Diencephalon (tissue), 1 donor: Measurements from ENCODE around the gene TSPYL4. TPM values are rescaled to one million over a fixed set of nuclear protein-coding genes. Genes with fewer than 3 reads are reported as not detected.

ENCODE experiments used
- total RNA-seq: library from RNA; depleted of rRNA; stranded (reverse); fragments of >200 nt; gene quantifications from one replicate; pipeline ENCODE4 v1.2.3, GENCODE V29; 2014

TSPYL4 gene
- 104 TPM for total RNA-seq

GRCh38 chr6:116253505-116254296 is at the start of gene TSPYL4:
TSS of gene TSPYL4 (minus strand) at chr6:116254075. CDS start at chr6:116254008, 67 bp downstream.

GRCh38 chr6:116279232-116280160 is 25.6 kb upstream of the TSPYL4 start, which contains the start of gene TSPYL1:
TSS of gene TSPYL1 (minus strand) at chr6:116279930. CDS start at chr6:116279830, 100 bp downstream.

Other genes starting within 250 kb of the TSPYL4 start
- gene FRK, start 193.2 kb downstream of the TSPYL4 start, total RNA-seq: 0.92 TPM
- 6.5 TPM for gene NT5DC1, start 153.2 kb downstream of the TSPYL4 start, total RNA-seq
- gene COL10A1, start 127.9 kb downstream of the TSPYL4 start, total RNA-seq: not detected
- 176 TPM for gene TSPYL1, start 25.9 kb upstream of the TSPYL4 start, total RNA-seq
- 20.1 TPM for gene DSE, start 116.9 kb upstream of the TSPYL4 start, total RNA-seq
- 8.5 TPM for gene CALHM6, start 207.3 kb upstream of the TSPYL4 start, total RNA-seq